GM21423 (cell line): ENCODE measurements around the gene ZBTB46.
"Not testable (repeated sequence)": the region's sequence is repeated elsewhere in the genome, so short reads cannot be mapped to it uniquely, and the experiment has no call there.

ENCODE experiments used
- ATAC-seq: cut with Tn5 transposase; IDR thresholded peaks from one replicate; pipeline ENCODE4 v1.9.1; 2021; ENCODE audit warnings: mild to moderate bottlenecking, moderate library complexity; ENCODE audit not compliant: unreplicated experiment

The ZBTB46 gene, protein sequence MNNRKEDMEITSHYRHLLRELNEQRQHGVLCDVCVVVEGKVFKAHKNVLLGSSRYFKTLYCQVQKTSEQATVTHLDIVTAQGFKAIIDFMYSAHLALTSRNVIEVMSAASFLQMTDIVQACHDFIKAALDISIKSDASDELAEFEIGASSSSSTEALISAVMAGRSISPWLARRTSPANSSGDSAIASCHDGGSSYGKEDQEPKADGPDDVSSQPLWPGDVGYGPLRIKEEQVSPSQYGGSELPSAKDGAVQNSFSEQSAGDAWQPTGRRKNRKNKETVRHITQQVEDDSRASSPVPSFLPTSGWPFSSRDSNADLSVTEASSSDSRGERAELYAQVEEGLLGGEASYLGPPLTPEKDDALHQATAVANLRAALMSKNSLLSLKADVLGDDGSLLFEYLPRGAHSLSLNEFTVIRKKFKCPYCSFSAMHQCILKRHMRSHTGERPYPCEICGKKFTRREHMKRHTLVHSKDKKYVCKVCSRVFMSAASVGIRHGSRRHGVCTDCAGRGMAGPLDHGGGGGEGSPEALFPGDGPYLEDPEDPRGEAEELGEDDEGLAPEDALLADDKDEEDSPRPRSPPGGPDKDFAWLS

DNA sequence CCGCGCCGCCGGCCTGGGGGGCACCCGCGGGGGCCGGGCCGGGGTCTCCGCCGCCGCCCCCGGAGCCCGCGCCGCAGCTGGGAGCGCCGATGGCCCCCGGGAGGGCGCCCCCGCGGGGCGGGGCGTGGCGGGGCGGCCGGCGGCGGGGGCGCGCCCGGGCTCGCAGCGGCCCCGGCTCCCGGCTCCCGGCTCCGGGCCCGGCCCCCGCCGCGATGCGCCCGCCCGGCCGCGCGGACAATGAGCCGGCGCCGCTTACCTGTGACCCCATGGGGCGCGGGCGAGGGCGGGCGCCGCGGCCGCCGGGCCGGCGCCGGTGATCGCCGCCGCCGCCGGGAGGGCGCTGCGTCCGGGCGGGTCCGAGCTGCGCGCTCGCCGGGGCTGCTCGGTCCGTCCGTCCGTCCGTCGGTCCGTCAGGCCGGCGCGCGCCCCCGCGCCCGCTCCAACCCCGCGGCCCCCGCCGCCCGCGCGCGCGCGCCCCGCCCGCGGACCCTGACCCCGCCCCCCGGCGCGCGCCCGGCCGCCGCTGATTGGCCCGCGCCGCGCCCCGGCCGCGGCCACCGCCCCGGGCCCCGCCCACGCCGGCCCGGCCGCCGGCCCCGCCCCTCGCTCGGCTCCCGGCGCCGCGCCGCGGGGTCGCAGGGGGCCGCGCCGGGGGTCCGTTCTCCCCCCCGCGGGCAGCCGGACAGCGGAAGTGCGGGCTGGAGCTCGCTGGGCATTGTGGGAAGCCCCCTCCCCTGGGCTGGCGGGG lies at the start of gene ZBTB46:
Gene ZBTB46 (minus strand): TSS at position 424 of the 748 bp plus-strand sequence. CDS start 40,507 bp downstream, outside the sequence.
- ATAC-seq: peak; percentile 37

DNA sequence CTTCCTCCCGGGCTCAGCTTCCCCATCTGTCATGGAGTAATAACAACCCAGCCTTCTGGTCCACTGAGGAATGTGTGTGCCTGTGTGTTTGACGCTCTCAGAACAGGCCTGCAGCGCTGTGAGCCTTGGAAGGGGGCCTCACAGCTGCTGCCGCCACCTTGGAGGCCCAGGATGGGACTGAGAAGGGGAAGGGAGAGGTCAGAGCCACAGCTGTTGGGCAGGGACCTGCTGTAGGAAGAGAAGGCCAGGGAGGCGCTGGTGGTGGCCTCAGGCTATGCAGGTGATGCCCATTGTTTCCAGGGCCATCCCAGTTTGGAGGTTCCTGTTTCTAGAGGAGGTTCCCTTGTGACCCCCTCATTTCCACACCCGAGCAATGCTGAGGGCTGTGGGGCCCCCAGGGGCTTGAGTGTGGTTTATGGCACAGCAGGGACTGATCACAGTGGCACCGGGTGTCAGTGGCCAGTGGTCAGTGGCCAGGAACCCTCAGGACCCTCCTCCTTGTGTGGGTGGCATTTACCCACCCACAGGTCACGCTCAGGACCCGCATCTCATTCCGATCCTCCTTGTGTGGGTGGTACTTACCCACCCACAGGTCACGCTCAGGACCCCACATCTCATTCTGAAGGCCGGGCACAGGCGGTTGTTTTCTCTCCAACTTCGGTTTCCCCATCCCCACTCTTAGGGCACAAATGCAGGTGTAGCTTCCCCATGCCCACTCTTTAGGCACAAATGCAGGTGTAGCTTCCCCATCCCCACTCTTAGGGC lies 48.0 kb upstream of the ZBTB46 start:
- ATAC-seq: no peak

DNA sequence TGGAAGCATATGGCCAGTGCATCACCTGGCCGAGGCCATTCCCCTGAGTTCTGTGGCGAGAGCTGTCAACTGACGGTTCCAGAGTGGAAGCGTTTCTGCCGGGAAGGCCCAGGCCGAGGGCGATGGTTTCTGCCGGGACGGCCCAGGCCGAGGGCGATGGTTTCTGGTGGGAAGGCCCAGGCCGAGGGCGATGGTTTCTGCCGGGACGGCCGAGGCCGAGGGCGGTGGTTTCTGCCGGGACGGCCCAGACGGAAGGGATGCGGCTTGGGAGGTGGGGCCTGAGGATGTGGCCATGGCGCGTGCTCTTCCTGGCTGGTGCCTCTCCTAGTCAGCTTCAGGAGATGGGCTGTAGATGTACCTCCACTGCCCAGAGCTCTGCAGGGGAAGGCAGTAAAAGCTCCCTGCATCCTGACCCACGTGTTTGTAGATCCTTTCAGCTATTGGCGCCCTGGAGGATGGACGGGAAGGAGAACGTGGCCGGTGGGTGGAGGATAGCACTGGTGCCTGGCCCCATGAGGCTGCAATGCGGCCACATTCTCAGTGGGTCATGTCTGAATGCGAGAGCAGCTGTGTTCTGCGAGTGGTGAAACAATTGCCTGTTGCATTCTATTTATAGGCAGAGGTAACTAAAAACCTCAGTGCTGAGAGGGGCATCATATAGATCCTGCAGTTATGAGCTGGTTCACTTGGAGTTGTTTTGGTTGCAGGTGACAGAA lies 46.8 kb upstream of the ZBTB46 start:
- ATAC-seq: no peak

DNA sequence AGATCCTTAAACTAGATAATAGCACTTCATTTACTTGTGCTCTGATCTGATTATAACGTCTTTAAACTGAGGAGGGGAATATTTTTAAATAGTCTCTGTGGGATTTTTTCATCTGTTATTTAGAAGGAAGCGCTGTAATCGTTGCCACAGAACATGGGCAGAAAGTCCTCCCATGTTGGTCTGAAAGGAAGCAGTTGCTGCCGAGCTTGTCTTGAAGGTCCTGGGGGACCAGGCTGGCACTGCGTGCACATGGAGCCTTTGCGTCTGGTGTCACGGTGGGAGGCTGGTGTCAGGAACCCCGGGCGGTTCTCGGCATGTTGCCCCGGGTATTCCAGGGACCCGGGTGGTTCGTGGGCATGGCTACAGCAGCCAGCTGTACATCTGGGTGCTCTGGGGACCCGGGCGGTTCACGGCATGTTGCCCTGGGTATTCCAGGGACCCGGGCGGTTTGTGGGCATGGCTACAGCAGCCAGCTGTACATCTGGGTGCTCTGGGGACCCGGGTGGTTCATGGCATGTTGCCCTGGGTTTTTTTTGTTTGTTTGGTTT lies 45.5 kb upstream of the ZBTB46 start:
- no peak for ATAC-seq

DNA sequence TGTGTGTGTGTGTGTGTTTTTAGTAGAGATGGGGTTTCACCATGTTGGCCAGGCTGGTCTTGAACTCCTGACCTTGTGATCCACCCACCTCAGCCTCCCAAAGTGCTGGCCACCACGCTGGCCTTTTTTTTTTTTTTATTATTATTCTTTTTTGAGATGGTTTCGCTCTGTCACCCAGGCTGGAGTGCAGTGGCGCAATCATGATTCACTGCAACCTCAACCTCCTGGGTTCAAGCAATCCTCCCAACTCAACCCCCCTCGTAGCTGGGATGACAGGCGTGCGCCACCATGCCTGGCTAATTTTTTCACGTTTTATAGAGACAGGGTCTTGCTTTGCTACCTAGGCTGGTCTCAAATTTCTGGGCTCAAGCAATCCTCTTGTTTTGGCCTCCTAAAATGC lies 43.2 kb upstream of the ZBTB46 start:
- not testable (repeated sequence) for ATAC-seq

DNA sequence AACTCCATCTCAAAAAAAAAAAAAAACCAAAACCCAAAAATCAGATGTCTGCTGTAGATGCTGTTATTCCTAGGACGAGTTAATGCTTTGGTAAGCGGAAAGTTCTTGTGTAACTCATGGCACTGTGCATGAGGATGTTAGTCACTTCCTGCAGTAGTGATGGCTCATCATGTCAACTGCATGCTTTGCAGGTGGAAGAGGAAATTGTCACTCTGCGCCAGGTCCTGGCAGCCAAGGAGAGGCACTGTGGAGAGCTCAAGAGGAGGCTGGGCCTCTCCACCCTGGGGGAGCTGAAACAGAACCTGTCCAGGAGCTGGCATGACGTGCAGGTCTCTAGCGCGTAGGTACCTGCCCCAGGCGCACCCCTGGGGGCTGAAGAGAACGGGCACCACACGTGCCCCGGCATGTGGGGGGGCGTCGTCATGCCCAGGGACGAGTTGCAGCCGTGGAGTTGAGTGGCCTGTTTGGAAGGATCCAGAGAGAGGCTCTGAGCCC lies 42.5 kb upstream of the ZBTB46 start:
- no peak for ATAC-seq

DNA sequence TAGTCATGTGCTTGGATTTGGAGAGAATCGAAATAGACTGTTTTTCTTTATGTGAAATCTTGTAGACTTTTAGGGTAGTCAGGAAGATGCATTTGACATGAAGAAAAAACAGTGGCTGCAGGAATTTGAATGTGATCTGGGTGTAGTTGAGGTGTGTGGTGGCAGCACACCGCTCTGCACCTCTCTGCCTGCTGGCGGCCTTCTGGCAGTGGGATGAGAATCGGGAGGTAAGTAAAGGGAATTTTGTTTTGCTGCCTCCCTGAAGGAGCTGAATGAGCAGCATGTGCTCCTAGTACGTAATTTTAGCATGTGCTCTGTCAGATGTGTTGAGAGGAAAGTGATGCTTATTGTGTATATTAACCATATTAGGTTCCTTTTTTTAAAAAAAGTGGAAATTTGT lies 37.2 kb upstream of the ZBTB46 start:
- ATAC-seq: no peak

DNA sequence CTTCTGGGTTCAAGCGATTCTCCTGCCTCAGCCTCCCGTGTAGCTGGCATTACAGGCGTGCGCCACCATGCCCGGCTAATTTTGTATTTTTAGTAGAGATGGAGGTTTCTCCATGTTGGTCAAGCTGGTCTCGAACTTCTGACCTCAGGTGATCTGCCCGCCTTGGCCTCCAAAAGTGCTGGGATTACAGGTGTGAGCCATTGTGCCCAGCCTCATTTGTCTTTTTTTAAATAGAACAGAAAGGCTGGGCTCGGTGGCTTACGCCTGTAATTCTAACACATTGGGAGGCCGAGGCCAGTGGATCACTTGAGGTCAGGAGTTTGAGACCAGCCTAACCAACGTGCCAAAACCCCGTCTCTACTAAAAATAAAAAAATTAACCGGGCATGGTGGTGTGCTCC lies 36.0 kb upstream of the ZBTB46 start:
- not testable (repeated sequence) for ATAC-seq

DNA sequence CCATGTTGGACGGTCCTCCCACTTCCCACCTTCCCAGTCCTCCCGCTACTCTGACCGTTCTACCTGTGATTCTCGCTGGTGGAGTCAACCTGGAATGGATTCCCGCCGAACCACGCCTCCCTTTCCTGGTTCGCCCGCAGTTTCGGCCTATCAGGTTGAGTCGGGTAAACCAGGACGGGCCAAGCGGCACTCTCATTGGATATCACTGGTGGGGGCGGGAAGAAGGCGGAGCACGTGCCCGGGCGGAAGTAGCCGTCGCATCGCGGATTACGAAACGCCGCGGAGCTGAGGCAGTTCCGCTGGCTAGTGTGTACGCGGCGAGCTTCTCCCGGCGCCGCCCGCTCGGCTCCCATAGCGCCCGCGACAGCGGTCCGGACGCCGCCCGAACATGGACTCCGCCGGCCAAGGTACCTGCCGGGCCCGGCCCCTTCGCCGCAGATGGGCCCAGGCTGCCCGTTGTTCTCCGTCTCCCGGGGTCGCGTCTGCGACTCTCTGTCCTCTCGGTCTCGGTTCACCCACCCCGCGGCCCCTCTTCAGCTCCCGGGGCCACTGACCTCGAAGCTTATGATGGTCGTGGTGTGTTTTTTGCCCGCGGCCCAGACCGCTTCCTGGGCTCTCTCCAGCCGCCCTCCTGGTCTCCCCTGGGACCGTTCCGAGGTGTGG lies 34.0 kb upstream of the ZBTB46 start, which contains the start of gene TPD52L2:
Gene TPD52L2 (plus strand): TSS at position 293 of the 663 bp plus-strand sequence. CDS start 96 bp downstream, at position 389.
- peak; percentile 71 for ATAC-seq

DNA sequence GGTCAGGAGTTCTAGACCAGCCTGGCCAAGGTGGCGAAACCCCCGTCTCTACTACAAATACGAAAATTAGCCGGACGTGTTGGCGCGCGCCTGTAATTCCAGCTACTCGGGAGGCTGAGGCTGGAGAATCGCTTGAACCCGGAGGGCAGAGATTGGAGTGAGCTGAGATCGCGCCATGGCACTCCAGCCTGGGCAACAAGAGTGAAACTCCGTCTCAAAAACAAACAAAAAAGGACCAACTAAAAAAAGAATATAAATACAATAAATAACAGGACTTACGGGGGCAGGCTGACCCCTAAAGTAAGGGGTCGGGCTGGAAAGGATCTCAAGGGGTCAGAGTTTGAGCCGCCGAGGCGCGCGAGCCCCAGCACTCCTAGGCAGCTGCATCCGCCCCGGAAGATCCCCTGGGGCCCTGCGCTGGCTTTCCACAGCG lies 33.5 kb upstream of the ZBTB46 start:
- no peak for ATAC-seq

DNA sequence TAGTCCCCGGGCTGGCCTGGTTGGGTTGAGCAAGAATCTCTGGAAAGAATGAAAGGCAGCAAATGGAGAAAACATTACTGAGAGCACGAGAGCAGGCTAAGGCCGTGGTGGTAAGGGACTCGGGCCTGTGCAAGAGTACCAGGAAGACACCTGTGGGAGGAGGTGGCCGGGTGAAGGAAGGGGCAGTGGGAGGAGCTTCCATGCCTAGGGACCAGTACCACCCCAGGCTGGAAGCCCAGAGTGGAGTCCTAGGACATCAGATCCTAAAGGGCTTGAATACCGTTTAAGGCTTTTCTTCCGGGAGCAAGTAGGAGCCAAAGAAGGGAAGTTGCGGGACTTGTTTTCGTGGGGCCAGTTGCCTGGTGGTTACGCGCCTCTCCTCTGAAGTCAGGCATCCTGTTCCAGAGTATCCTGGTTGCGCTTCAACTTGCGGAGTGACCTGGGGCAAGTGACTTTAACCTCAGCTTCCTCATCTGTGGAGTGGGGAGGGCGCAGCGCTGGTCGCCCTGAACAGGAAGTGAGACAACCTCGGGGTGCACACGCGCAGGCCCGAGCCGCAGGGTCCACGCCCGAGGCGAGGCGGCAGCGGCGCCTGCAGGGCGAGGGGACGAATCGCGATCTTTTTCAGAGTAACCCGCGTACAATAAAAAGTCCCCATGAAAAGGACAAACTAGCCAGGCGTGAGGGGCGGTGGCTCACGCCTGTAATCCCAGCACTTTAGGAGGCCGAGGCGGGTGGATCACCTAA lies 32.9 kb upstream of the ZBTB46 start:
- ATAC-seq: peak; percentile 68

DNA sequence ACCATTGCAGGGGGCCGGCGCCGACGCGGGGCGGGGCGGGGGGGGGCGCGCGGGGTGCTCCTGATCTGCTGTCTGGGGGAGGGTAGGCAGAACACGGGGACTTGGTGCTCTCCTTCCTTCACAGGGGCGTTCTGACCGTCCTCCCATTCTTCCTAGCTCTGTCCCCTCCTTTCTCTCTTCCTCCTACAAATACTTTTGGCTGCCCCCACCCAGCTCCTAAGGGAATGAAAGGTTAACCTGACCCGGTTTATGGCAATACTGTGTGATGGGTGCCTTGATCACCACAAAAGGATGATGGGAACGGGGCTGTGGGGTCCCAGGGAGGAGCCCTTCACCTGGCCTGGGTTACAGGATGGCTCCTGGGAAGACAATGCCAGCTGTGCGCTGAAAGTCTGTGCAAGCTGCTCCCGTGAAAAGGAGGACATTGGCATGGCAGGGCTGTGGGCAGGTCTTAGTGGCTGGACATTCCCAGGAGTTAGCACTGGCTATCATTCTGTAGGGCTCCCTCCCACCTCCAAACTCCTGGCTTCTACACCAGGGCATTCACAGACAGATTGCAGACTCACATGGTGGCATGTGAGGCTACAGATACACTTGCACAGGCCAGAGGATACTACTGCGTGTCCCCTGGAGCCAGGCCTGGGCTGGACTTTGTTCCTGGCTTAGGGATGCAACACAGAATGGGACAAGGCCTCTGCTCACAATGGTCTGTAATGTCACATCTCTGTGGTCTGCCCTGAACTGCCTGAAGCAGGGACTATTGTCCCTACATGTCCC lies 32.1 kb upstream of the ZBTB46 start:
- ATAC-seq: no peak

DNA sequence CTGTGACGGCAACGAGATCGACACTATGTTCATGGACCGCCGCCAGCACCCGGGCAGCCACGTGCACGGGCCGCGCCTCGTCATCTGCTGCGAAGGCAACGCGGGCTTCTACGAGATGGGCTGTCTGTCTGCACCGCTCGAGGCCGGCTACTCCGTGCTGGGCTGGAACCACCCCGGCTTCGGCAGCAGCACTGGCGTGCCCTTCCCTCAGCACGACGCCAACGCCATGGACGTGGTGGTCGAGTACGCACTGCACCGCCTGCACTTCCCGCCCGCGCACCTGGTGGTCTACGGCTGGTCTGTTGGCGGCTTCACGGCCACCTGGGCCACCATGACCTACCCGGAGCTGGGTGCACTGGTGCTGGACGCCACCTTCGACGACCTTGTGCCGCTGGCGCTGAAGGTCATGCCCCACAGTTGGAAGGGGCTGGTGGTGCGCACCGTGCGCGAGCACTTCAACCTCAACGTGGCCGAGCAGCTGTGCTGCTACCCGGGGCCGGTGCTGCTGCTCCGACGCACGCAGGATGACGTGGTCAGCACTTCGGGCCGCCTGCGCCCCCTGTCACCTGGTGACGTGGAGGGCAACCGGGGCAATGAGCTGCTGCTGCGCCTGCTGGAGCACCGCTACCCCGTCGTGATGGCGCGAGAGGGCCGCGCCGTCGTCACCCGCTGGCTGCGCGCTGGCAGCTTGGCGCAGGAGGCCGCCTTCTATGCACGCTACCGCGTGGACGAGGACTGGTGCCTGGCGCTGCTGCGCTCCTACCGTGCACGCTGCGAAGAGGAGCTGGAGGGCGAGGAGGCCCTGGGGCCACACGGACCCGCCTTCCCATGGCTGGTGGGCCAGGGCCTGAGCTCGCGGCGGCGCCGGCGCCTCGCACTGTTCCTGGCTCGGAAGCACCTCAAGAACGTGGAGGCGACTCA lies 31.2 kb upstream of the ZBTB46 start:
- no peak for ATAC-seq

DNA sequence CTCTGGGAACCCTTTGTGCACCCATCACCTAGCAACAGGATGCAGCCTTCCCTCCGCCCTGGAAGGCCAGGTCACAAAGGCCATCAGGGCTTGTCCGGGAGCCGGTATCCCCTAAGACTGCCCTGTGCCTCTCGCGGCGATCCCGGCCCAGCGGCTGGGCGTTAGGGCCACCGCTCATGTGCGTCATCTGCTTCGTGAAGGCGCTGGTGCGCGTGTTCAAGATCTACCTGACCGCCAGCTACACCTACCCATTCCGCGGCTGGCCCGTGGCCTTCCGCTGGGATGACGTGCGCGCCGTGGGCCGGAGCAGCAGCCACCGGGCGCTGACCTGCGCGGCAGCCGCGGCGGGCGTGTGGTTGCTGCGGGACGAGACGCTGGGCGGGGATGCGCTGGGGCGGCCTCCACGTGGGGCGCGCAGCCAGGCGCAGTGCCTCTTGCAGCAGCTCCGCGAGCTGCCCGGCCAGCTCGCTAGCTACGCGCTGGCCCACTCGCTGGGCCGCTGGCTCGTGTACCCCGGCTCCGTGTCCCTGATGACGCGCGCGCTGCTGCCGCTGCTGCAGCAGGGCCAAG lies 30.4 kb upstream of the ZBTB46 start, which contains the start of gene ABHD16B:
Gene ABHD16B (plus strand): TSS at position 134 of the 570 bp plus-strand sequence. CDS start 43 bp downstream, at position 177.
- ATAC-seq: no peak

DNA sequence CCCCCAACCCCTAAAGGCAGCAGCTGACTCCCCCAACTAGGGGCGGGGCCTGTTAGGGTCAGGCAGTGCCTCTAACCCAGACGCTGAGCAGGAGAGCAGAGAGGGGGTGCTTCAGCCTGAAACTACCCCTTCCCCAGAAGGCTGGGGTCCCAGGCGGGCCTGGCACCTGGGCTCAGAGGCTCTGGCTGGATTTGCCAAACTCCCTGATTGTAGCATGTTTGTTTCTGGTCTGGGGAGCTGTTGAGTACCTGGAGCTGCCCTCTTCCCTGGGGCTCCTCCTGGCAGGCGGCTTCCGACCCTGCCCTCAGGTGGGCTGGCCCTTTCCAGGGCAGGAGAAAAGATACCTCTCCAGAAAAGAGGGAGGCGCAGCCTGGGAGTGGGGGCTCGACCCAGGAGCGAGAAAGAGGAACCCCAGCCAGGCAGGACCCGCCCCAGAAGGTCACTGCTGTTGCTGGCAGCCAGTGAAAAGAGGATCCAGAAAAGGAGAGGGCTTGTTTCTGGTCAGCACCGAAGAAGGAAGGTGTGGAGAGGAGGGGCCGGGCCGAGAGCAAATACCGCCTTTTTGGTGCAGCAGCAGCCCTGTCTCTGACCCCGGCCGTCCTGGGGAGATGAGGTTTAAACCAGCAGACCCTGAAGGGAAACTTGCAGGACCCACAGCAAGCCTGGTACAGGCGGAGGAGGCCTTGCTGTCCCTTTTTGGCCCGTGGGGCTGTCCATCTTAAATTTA lies 29.4 kb upstream of the ZBTB46 start:
- ATAC-seq: no peak
